Kidney epithelial cell (primary cell): ENCODE measurements around the gene RPLP2. TPM values are rescaled to one million over a fixed set of nuclear protein-coding genes. Genes with fewer than 3 reads are reported as not detected.

Experiments used
- DNase-seq: peaks from one replicate; pipeline ENCODE4 v3.0.0-alpha.2; 2010; ENCODE audit warnings: low read depth
- H3K27me3 ChIP-seq: 2 replicates; pipeline ENCODE4 v1.6.0; 2011; ENCODE audit warnings: low read length; ENCODE audit not compliant: control insufficient read depth, insufficient read depth
- H3K36me3 ChIP-seq: 2 replicates; pipeline ENCODE4 v1.5.1; 2011; ENCODE audit warnings: low read length; ENCODE audit not compliant: control insufficient read depth, insufficient read depth
- H3K4me3 ChIP-seq: 2 replicates; pipeline ENCODE4 v1.5.1; 2011; ENCODE audit warnings: low read depth, mild to moderate bottlenecking, control low read depth, low read length
- total RNA-seq: library from RNA; depleted of rRNA; stranded (reverse); fragments of >200 nt; gene quantifications from 2 replicates; pipeline ENCODE4 v1.2.3, GENCODE V29; 2015
- TF ChIP-seq, protein P1 (sequence below): IDR thresholded peaks from 2 replicates; pipeline ENCODE4 v1.5.1; 2011; ENCODE audit warnings: mild to moderate bottlenecking, moderate library complexity, low read length, control low read depth, inconsistent platforms; ENCODE audit not compliant: insufficient read depth, poor library complexity, severe bottlenecking

The RPLP2 gene
- total RNA-seq, 1 donor from 2014 or later: 708 TPM

DNA sequence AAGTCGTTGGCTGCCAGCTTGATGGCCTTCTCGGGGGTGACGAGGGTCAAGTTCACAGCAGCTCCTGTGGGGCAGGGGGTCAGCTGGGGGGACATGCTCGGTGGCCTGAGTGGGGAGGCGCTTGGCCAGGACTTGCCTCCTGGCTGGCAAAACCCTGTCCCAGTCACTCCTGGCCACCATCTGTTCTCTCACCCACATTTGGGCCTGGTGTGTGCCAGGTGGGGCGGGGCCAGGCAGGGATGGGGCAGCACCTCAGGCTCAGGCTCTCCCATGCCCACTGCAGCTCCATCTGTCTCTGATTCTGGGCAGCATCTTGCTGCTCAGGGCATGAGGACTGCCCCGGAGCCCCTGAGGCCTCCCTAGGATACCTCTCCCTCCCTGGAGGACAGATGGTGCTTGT, 16.2 kb upstream of the RPLP2 start:
- TF ChIP-seq, protein P1, sequence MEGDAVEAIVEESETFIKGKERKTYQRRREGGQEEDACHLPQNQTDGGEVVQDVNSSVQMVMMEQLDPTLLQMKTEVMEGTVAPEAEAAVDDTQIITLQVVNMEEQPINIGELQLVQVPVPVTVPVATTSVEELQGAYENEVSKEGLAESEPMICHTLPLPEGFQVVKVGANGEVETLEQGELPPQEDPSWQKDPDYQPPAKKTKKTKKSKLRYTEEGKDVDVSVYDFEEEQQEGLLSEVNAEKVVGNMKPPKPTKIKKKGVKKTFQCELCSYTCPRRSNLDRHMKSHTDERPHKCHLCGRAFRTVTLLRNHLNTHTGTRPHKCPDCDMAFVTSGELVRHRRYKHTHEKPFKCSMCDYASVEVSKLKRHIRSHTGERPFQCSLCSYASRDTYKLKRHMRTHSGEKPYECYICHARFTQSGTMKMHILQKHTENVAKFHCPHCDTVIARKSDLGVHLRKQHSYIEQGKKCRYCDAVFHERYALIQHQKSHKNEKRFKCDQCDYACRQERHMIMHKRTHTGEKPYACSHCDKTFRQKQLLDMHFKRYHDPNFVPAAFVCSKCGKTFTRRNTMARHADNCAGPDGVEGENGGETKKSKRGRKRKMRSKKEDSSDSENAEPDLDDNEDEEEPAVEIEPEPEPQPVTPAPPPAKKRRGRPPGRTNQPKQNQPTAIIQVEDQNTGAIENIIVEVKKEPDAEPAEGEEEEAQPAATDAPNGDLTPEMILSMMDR: no peak
- peaks cover 15% of the 10 kb centered on the region for H3K27me3 ChIP-seq
- no peak for DNase-seq
- H3K4me3 ChIP-seq: no peak overlapping the region
- H3K36me3 ChIP-seq: no peaks in the 10 kb centered on the region

DNA sequence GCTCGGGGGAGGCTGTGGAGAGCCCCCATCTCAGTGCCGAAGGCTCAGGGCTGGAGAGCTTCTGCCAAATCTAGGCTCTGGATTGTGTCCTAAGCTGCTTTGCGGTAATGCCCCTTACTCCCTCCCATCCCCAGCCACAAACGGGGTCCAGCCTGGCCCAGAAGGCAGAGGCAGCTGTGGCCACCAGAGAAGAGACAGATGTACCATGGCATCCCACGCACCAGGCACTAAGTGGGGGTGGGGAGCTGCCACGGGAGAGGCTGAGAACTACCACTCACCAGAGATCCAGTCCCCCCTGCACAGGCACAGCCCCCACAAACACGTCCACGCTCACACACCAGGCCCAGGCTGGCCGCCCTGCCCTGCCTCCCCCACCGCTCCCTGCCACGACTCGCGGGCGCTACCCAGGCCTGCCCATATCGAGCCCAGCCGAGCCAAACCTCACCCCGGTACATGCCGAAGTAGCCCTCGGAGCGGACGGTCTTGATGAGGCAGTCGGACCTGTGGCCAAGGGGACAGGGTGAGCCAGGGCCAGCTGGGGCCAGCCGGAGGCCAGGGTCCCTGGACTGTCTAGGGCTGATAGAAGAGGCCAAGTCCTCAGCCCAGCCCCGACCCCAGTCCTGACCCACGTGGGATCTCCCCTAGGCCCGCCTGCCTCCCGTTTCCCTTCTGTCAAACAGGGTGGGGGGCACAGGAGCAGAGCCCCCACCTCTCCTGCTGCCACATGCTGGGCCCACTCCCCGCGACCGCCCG, 15.6 kb upstream of the RPLP2 start:
- no peak for DNase-seq
- H3K36me3 ChIP-seq: no peaks in the 10 kb centered on the region
- TF ChIP-seq, protein P1: no peak
- H3K27me3 ChIP-seq: peaks cover 8% of the 10 kb centered on the region
- H3K4me3 ChIP-seq: no peak overlapping the region

DNA sequence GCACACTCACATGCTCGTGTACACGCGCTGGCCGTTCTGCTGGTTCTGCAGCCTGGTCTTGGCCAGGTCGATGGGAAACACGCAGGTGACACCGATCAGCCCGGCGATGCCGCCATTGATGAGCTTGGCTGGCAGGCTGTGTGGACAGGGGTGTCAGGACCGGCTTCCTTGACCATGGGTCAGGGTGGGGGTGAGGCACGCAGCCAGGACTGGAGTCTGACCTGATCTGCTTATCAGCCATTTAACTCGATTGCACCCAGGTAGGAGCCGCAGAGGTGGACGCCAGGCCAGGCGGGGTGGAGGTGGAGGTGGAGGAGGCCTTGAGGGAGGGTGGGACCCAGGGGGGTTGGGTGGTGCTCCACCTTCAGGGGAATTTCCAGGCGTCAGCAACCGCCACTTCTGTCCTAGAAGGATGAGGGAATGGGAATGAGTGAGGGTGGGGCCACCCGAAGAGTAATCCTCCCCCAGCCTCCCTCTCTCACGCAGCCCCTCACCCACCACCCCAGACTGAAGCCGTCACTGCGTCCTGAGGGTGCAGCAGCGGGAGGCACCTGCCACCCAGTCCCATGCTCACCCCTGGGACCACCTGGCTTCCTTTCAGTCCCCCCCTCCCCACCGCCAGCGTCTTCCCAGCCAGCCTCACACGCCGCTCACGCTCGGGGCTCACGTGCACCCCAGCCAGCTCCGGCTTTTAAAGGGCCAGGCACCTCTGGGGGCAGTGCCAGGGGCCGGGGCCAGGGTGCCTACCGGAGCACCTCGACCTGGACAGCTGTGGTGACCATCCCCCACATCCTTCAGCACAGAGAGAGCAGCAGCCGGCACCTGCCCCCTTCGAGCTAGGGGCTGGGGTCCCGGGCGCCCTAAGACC, 14.8 kb upstream of the RPLP2 start:
- TF ChIP-seq, protein P1: no peak
- Histone ChIP-seq H3K27me3 (peaks cover 1% of the 10 kb centered on the region), H3K36me3 (no peaks in the 10 kb centered on the region), H3K4me3 (peak overlapping the region; percentile 52)
- DNase-seq: no peak

DNA sequence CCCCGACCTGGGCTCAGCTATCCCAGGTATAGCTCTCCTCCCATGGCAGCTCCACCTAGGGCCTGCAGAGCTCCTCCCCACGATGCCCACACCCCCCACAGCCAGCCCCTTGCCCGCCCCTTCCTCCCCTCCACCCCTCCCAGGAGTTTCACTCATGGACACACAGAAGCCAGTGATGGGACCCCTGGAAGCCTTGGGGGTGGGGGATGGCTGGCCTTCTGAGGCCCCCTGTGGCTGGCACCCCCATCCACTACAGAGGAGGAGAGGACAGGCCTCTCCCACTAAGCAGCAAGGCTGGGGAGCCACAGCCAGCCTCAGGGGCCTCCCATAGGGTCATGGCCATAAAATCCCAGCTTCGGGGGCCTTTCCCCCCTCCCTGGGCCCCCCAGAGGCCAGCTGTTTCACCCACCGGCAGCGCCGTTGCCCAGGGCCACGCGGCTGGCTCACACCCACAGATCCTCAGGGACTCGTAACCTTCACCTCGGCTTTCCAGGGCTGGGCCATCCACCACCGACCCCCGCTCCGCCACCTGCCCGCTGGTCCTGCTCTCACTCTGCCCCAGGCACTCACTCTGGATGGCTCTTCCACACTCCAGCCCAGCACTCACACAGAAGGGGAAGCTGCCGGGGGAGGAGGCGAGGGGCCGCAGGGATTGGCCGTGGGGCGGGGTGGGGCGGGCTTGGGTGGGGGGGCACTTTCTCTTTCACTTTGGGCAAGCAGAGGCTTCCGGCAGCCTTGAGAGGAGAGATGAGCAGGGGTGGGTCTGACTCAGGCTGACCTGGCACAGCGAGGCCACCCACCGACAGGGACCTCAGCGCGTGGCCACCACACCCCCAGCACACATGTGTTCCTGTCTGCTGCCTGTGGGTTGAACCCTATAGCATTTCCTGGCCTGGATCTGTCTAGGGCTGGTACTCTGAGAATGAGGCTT, 13.9 kb upstream of the RPLP2 start:
- Histone ChIP-seq H3K4me3 (peak overlapping the region; percentile 52), H3K27me3 (no peaks in the 10 kb centered on the region), H3K36me3 (no peaks in the 10 kb centered on the region)
- no peak for DNase-seq
- TF ChIP-seq, protein P1: no peak

DNA sequence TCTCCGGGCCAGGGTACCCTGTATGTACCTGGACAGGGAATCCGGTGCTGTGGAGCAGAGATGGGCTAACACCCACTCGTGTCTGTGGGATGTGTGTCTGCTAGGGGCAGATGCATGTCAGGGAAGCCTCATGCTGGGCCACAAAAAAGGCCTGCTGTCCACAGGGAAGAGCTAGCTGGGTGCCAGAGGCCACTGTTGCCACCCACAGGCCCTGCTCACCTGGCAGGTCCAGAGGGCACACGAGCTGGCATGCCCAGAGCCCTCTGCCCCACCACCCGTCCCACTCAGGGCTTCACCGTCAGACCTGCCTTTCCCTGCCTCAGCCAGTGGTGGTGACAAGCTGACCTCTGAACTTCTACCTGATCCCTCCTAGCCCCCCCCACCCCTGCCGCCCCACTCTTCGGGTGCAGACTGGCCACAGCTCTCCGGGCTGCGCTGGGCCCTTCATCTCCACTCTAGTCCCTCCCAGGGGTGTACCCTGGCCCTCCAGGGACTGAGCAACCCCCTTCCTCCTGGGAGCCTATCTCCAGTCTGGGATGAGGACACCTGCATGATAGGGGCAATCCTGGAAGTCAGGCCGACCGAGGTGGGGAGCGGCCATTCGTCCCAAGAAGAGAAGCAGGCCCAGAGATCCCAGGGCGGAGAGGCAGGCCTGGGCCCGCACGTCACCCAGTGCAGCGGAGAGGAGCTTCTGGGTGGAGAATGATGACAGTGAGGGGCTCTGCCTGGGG, 13.0 kb upstream of the RPLP2 start:
- DNase-seq: no peak
- no peaks in the 10 kb centered on the region for H3K36me3 ChIP-seq
- TF ChIP-seq, protein P1: no peak

More for the DNA sequence above, 13.0 kb upstream of the RPLP2 start:
- H3K4me3 ChIP-seq: peak overlapping the region; percentile 71
- no peaks in the 10 kb centered on the region for H3K27me3 ChIP-seq
